K562 (cell line): ENCODE data around the gene SLC25A42. TPM values are rescaled to one million over a fixed set of nuclear protein-coding genes. Genes with fewer than 3 reads are reported as not detected.

Source experiments
- ARHGAP35 ChIP-seq: fragments of 450-650 bp; IDR thresholded peaks from 2 replicates; pipeline ENCODE4 v1.6.1; 2018; ENCODE audit not compliant: partially characterized antibody
- NCOA4 ChIP-seq: fragments of 450-650 bp; IDR thresholded peaks from 2 replicates; pipeline ENCODE4 v1.6.1; 2018; ENCODE audit warnings: mild to moderate bottlenecking; ENCODE audit not compliant: partially characterized antibody
- PHF8 ChIP-seq: fragments of 200-600 bp; sonication (generic); IDR thresholded peaks from 2 replicates; pipeline ENCODE4 v1.6.1; 2012; ENCODE audit warnings: mixed run types, mild to moderate bottlenecking, inconsistent platforms, low read length, moderate library complexity, borderline replicate concordance
- RFX5 ChIP-seq: IDR thresholded peaks from 2 replicates; pipeline ENCODE4 v1.6.1; 2011; ENCODE audit warnings: low read depth, mild to moderate bottlenecking, improper control_type of control experiment, low read length
- ZNF444 ChIP-seq: fragments of 250-450 bp; sonication (Bioruptor Pico); IDR thresholded peaks from 2 replicates; pipeline ENCODE4 v1.4.0; 2020; ENCODE audit warnings: mild to moderate bottlenecking, moderate library complexity
- polyA plus RNA-seq, 8 experiments: library from polyadenylated mRNA; depleted of rRNA in 4 of 8; stranded (reverse) in 5 of 8; unstranded in 3 of 8; fragments of >200 nt; fragmentation: Nextera tagmentation in 2 of 8; fragmentation: Illumina TruSeq in 1 of 8; extraction: Ambion mirVana in 2 of 8; extraction: Trizol in 1 of 8; gene quantifications; 2 replicates each; pipeline versions ENCODE4 v1.2.1 to v1.2.3, GENCODE V29; 2011 to 2014; ENCODE audit warnings: inconsistent platforms in 1 of 8, missing spikeins in 1 of 8
- total RNA-seq, 7 experiments: library from RNA; depleted of rRNA in 6 of 7; stranded (reverse); fragments of >200 nt in 6 of 7; fragmentation: Illumina TruSeq in 2 of 7; extraction: Trizol in 2 of 7; gene quantifications; 2 replicates each; pipeline versions ENCODE4 v1.2.1 to v1.2.3, GENCODE V29; 2011 to 2021; ENCODE audit warnings: low replicate concordance in 1 of 7
- TF ChIP-seq, protein P1 (sequence below): fragments of 200-800 bp; sonication (Bioruptor generic); IDR thresholded peaks from 2 replicates; pipeline ENCODE4 v1.6.1; 2016; ENCODE audit warnings: missing genetic modification characterization, missing compliant biosample characterization
- TF ChIP-seq, protein P2 (sequence below): fragments of 450-650 bp; formaldehyde crosslinking; IDR thresholded peaks from 2 replicates; pipeline ENCODE4 v1.4.0; 2020; ENCODE audit warnings: mild to moderate bottlenecking, moderate library complexity
- TF ChIP-seq, protein P3 (sequence below): IDR thresholded peaks from 3 replicates; pipeline ENCODE4 v1.6.1; 2011; ENCODE audit warnings: borderline replicate concordance, mild to moderate bottlenecking, moderate library complexity; ENCODE audit not compliant: insufficient read length; ENCODE audit errors: extremely low read depth
- TF ChIP-seq, protein P4 (sequence below): fragments of 450-650 bp; IDR thresholded peaks from 2 replicates; pipeline ENCODE4 v1.6.1; 2014; ENCODE audit warnings: low read depth, mild to moderate bottlenecking, moderate library complexity, borderline replicate concordance
- TF ChIP-seq, protein P5 (sequence below): conservative IDR thresholded peaks from 2 replicates; pipeline ENCODE4 v1.6.1; 2011; ENCODE audit warnings: low read depth, mild to moderate bottlenecking, low read length; ENCODE audit not compliant: control insufficient read depth

SLC25A42 gene
- total and polyA plus RNA-seq, 9 of the 15 experiments (the other 6 are each of a cell fraction or from before 2014, with no cell fraction given): 0.59 to 32.2 (median 14.1) TPM

DNA sequence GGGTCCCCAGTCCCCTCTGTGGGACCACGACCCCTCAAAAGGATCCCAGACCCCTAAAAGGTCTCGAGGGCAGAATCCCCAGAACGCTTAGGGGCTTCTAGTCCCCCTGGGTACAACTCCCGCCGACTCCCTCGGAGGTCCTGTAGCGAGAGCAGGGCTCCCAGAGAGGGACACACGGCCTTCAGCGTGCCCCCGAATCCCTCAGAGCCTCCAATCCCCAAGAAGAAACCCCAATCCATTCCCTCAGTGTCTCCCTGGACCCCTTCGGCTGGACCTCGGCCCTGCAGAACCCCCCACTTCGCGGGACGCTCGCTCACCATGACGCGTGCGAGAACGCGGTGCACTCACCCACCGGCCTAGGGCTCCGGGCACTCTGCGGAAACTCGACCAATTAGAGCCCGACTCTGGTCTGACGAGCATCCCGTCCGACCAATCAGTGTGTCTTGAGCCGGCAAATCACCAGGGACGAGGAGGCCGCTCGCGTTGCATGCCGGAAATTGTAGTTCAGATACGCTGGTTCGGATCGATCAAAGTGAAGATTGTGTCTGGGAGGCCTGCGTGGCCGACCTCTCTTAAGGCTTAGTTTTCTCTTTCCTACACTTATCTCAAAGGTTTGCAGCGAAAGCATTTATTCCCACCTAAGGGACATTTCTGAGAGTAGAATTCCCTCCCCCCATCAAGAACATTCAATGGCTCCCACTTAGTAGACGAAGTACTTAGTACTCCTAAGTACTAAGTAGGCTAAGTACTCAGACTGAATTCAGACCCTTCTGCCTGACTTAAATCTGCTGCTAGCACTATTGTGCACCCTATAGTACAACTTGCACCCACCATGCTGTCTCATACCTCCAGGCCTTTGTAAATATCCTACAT lies 74.6 kb downstream of the SLC25A42 start, which contains the start of gene TMEM161A (continued):
- TF ChIP-seq, protein P1, sequence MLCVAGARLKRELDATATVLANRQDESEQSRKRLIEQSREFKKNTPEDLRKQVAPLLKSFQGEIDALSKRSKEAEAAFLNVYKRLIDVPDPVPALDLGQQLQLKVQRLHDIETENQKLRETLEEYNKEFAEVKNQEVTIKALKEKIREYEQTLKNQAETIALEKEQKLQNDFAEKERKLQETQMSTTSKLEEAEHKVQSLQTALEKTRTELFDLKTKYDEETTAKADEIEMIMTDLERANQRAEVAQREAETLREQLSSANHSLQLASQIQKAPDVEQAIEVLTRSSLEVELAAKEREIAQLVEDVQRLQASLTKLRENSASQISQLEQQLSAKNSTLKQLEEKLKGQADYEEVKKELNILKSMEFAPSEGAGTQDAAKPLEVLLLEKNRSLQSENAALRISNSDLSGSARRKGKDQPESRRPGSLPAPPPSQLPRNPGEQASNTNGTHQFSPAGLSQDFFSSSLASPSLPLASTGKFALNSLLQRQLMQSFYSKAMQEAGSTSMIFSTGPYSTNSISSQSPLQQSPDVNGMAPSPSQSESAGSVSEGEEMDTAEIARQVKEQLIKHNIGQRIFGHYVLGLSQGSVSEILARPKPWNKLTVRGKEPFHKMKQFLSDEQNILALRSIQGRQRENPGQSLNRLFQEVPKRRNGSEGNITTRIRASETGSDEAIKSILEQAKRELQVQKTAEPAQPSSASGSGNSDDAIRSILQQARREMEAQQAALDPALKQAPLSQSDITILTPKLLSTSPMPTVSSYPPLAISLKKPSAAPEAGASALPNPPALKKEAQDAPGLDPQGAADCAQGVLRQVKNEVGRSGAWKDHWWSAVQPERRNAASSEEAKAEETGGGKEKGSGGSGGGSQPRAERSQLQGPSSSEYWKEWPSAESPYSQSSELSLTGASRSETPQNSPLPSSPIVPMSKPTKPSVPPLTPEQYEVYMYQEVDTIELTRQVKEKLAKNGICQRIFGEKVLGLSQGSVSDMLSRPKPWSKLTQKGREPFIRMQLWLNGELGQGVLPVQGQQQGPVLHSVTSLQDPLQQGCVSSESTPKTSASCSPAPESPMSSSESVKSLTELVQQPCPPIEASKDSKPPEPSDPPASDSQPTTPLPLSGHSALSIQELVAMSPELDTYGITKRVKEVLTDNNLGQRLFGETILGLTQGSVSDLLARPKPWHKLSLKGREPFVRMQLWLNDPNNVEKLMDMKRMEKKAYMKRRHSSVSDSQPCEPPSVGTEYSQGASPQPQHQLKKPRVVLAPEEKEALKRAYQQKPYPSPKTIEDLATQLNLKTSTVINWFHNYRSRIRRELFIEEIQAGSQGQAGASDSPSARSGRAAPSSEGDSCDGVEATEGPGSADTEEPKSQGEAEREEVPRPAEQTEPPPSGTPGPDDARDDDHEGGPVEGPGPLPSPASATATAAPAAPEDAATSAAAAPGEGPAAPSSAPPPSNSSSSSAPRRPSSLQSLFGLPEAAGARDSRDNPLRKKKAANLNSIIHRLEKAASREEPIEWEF (CRISPR knock-in tag): no peak; the same call in 1 of the 2 replicates
- TF ChIP-seq RFX5: no peak
- no peak for TF ChIP-seq ARHGAP35
- TF ChIP-seq, protein P2, sequence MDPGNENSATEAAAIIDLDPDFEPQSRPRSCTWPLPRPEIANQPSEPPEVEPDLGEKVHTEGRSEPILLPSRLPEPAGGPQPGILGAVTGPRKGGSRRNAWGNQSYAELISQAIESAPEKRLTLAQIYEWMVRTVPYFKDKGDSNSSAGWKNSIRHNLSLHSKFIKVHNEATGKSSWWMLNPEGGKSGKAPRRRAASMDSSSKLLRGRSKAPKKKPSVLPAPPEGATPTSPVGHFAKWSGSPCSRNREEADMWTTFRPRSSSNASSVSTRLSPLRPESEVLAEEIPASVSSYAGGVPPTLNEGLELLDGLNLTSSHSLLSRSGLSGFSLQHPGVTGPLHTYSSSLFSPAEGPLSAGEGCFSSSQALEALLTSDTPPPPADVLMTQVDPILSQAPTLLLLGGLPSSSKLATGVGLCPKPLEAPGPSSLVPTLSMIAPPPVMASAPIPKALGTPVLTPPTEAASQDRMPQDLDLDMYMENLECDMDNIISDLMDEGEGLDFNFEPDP: no peak
- TF ChIP-seq, protein P3, sequence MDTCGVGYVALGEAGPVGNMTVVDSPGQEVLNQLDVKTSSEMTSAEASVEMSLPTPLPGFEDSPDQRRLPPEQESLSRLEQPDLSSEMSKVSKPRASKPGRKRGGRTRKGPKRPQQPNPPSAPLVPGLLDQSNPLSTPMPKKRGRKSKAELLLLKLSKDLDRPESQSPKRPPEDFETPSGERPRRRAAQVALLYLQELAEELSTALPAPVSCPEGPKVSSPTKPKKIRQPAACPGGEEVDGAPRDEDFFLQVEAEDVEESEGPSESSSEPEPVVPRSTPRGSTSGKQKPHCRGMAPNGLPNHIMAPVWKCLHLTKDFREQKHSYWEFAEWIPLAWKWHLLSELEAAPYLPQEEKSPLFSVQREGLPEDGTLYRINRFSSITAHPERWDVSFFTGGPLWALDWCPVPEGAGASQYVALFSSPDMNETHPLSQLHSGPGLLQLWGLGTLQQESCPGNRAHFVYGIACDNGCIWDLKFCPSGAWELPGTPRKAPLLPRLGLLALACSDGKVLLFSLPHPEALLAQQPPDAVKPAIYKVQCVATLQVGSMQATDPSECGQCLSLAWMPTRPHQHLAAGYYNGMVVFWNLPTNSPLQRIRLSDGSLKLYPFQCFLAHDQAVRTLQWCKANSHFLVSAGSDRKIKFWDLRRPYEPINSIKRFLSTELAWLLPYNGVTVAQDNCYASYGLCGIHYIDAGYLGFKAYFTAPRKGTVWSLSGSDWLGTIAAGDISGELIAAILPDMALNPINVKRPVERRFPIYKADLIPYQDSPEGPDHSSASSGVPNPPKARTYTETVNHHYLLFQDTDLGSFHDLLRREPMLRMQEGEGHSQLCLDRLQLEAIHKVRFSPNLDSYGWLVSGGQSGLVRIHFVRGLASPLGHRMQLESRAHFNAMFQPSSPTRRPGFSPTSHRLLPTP: no peak
- TF ChIP-seq PHF8: peak; percentile 93; the same call in 1 of the 2 replicates
- no peak for TF ChIP-seq NCOA4
- TF ChIP-seq, protein P4, sequence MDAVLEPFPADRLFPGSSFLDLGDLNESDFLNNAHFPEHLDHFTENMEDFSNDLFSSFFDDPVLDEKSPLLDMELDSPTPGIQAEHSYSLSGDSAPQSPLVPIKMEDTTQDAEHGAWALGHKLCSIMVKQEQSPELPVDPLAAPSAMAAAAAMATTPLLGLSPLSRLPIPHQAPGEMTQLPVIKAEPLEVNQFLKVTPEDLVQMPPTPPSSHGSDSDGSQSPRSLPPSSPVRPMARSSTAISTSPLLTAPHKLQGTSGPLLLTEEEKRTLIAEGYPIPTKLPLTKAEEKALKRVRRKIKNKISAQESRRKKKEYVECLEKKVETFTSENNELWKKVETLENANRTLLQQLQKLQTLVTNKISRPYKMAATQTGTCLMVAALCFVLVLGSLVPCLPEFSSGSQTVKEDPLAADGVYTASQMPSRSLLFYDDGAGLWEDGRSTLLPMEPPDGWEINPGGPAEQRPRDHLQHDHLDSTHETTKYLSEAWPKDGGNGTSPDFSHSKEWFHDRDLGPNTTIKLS: peak; percentile 82
- no peak for TF ChIP-seq ZNF444
- TF ChIP-seq, protein P5, sequence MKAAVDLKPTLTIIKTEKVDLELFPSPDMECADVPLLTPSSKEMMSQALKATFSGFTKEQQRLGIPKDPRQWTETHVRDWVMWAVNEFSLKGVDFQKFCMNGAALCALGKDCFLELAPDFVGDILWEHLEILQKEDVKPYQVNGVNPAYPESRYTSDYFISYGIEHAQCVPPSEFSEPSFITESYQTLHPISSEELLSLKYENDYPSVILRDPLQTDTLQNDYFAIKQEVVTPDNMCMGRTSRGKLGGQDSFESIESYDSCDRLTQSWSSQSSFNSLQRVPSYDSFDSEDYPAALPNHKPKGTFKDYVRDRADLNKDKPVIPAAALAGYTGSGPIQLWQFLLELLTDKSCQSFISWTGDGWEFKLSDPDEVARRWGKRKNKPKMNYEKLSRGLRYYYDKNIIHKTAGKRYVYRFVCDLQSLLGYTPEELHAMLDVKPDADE: no peak; the same call in 1 of the 2 replicates
